ENCODE results near the gene RPS8. TPM values are rescaled to one million over a fixed set of nuclear protein-coding genes. Genes with fewer than 3 reads are reported as not detected.
A peak's percentile ranks its signal among the peaks of the same experiment; 100 is the strongest.

Gene RPS8
- total RNA-seq, 1 experiment from 2014 or later = 1,467 TPM

DNA sequence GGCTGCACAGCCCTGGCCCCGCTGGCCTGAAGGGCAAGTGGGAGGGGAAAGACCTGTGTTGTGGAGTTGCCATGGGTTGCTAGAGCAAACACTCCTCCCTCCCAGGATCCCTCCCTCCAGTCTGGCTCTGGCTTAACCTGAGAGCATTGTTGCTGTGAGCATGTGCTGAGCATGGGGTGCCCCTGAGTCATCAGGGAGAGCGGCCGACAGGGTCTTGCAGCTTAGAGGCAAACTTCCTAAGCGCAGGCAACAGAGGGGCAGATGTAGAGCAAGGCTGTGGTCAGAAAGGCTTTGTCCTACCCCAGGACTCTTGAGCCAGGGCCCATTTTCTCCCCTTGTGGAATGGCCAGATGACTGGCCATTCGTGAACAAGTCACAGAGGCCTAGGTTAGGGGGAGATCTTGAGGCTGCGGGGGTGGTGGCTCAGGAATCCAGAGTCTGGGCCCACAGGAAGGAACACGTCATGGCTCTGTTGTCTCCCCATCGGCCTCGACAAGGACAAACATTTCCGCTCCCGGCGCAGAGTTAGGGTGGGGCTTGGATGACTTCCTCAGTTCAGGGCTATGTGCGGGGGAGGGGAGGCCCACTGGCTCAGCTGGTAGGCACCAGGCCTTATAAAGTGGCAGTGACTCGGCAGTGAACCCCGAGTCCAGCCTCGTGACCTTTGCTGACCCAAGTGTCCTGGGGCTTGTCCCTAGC, 32.2 kb downstream of the RPS8 start:
- Histone ChIP-seq H3K4me3 (ENCODE audit: low read depth, low read length) (no peak overlapping the region), H3K4me1 (peaks cover 40% of the 10 kb centered on the region), H3K9me3 (no peaks in the 10 kb centered on the region), H3K27me3 (replicated peaks; ENCODE audit: control insufficient read depth, insufficient read depth, low read length) (no peaks in the 10 kb centered on the region), H3K36me3 (ENCODE audit: control insufficient read depth, insufficient read depth, low read length) (no peaks in the 10 kb centered on the region)
- H3K36me3 Mint-ChIP-seq (ENCODE audit: insufficient read depth, unreplicated experiment) = peaks cover 19% of the 10 kb centered on the region
- no peaks in the 10 kb centered on the region for H3K9me3 Mint-ChIP-seq (ENCODE audit: unreplicated experiment)
- DNase-seq = peak; percentile 94 to 96
- intact Hi-C loops (cut with micrococcal nuclease; ENCODE audit: unreplicated experiment) = no loop called here
- CTCF ChIA-PET = no interaction called here
- TSS peak; percentile 28 for BruUV-seq (replicated peaks)
- TF ChIP-seq, protein P1, sequence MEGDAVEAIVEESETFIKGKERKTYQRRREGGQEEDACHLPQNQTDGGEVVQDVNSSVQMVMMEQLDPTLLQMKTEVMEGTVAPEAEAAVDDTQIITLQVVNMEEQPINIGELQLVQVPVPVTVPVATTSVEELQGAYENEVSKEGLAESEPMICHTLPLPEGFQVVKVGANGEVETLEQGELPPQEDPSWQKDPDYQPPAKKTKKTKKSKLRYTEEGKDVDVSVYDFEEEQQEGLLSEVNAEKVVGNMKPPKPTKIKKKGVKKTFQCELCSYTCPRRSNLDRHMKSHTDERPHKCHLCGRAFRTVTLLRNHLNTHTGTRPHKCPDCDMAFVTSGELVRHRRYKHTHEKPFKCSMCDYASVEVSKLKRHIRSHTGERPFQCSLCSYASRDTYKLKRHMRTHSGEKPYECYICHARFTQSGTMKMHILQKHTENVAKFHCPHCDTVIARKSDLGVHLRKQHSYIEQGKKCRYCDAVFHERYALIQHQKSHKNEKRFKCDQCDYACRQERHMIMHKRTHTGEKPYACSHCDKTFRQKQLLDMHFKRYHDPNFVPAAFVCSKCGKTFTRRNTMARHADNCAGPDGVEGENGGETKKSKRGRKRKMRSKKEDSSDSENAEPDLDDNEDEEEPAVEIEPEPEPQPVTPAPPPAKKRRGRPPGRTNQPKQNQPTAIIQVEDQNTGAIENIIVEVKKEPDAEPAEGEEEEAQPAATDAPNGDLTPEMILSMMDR (IDR thresholded peaks at IDR 0.05; ENCODE audit: insufficient read depth in 1 of 2, low read depth in 1 of 2, low read length in 1 of 2, severe bottlenecking in 1 of 2, unreplicated experiment in 1 of 2) = no peak
- peaks cover 18% of the 10 kb centered on the region for H3K4me1 Mint-ChIP-seq (ENCODE audit: low read depth, unreplicated experiment)
- peak overlapping the region; percentile 53 for H3K4me3 Mint-ChIP-seq (ENCODE audit: unreplicated experiment)
- H3K27me3 Mint-ChIP-seq (ENCODE audit: insufficient read depth, unreplicated experiment) = no peaks in the 10 kb centered on the region
- H3K27ac Mint-ChIP-seq (ENCODE audit: unreplicated experiment) = peak overlapping the region; percentile 99
- POLR2A ChIA-PET = interaction anchor here (1.0 to 2.7 kb wide), 2 partner anchors 12 to 32 kb away, joined by 5 to 24 read pairs; partner anchors contain the start of gene RPS8

DNA sequence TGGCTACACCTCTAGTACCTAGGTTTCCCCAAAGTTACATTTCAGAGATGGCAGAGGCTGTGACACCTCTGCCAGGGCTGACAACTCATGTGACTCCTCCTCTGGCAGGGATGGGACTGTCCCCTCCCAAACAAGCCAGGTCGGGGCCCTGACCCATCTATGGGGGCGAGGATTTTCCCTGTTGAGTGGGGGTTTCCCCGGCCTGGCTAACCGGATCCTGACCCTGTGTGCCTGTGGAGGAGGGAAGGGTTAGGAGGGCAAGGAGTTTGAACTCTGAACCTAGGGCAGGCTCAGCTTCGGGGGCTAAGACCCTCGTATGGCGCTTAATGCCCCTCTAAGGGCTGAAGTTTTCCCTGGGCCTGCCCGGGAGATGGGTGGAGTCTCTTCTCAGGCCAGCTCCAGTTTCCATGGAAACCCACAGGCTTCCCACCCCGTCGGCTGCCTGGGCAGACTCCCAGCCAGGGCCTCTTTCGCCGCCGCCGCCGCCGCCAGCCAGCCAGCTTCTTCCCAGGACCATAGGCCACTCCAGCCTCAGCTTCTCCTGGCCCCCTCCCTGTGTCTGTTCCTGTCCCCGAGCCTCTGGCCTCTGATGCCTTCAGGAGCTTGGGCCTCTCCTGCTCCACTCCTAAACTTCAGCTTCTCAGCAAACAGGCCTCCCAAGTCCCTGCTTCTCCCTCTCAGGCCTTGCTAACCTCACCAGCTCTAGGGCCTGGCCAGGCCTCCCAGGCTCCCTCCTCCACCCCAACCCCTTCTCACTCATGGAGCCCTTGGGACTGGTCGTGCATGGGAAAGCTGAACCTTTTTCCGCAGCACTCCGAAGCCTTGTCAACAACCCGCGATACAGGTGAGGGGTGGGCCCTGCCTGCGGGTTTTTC, 33.0 kb downstream of the RPS8 start, which contains the start of gene BTBD19:
BTBD19 (plus strand) TSS at position 461 of the 875 bp plus-strand sequence; CDS start at position 759, 298 bp downstream.
- BruUV-seq (replicated peaks) = no TSS peak
- H3K4me1 ChIP-seq = peaks cover 45% of the 10 kb centered on the region
- CTCF ChIA-PET = interaction anchor here (0.9 to 1.9 kb wide), 3 partner anchors 8 to 17 kb away, joined by 3 to 13 read pairs (median 6); partner anchors contain the start of gene PLK3

More for the DNA sequence above, 33.0 kb downstream of the RPS8 start, which contains the start of gene BTBD19:
- Mint-ChIP-seq H3K4me3 (ENCODE audit: unreplicated experiment) (peak within 1 kb of the TSS; percentile 53), H3K4me1 (ENCODE audit: low read depth, unreplicated experiment) (peaks cover 18% of the 10 kb centered on the region), H3K36me3 (ENCODE audit: insufficient read depth, unreplicated experiment) (peaks cover 19% of the 10 kb centered on the region), H3K27me3 (ENCODE audit: insufficient read depth, unreplicated experiment) (no peaks in the 10 kb centered on the region), H3K27ac (ENCODE audit: unreplicated experiment) (peak within 1 kb of the TSS; percentile 99), H3K9me3 (ENCODE audit: unreplicated experiment) (no peaks in the 10 kb centered on the region)
- DNase-seq = peak in 1 of 2 experiments; percentile 34
- H3K36me3 ChIP-seq (ENCODE audit: control insufficient read depth, insufficient read depth, low read length) = no peaks in the 10 kb centered on the region
- POLR2A ChIA-PET = interaction anchor here (0.5 to 2.7 kb wide), 5 partner anchors 8 to 495 kb away, joined by 3 to 25 read pairs (median 6); partner anchors contain the start of genes PLK3 and RPS8
- no peaks in the 10 kb centered on the region for H3K9me3 ChIP-seq
- TF ChIP-seq, protein P1 (IDR thresholded peaks at IDR 0.05; ENCODE audit: insufficient read depth in 1 of 2, low read depth in 1 of 2, low read length in 1 of 2, severe bottlenecking in 1 of 2, unreplicated experiment in 1 of 2) = no peak
- no peak within 1 kb of the TSS for H3K4me3 ChIP-seq (ENCODE audit: low read depth, low read length)
- intact Hi-C loops (cut with micrococcal nuclease; ENCODE audit: unreplicated experiment) = no loop called here
- no peaks in the 10 kb centered on the region for H3K27me3 ChIP-seq (replicated peaks; ENCODE audit: control insufficient read depth, insufficient read depth, low read length)

Measured in Caco-2 (cell line).